ENCODE data around the gene WWC2. TPM values are rescaled to one million over a fixed set of nuclear protein-coding genes. Genes with fewer than 3 reads are reported as not detected.

Gene WWC2
- total and polyA plus RNA-seq, 2 donors (not counting 3 experiments of a cell fraction or from before 2014, with no cell fraction given): 12.9 to 52.2 TPM

GRCh38 chr4:183059797-183060196 is 39.3 kb upstream of the WWC2 start:
- Histone ChIP-seq H3K4me1 (ENCODE audit: control insufficient read depth, extremely low read depth, insufficient read depth, low read length) (no peaks in the 10 kb centered on the region), H3K9me1 (replicated peaks; ENCODE audit: control insufficient read depth, extremely low read depth, insufficient read depth, low read length) (no peaks in the 10 kb centered on the region), H3K27ac (ENCODE audit: insufficient read depth, low read depth, low read length) (no peak overlapping the region), H3K27me3 (ENCODE audit: control insufficient read depth in 2 of 2, insufficient read depth in 2 of 2, low read length in 2 of 2) (peaks cover 8 to 9% of the 10 kb centered on the region in 2 experiments), H3K4me3 (replicated peaks in 1 of 3; ENCODE audit: insufficient read depth in 1 of 3, low read depth in 1 of 3, low read length in 3 of 3) (no peak overlapping the region), H4K20me1 (replicated peaks; ENCODE audit: control insufficient read depth, extremely low read depth, insufficient read depth, low read length) (no peaks in the 10 kb centered on the region), H3K9ac (replicated peaks; ENCODE audit: extremely low read depth, insufficient read depth, low read length) (no peak overlapping the region), H3K36me3 (ENCODE audit: control insufficient read depth in 2 of 2, extremely low read depth in 1 of 2, insufficient read depth in 2 of 2, low read length in 2 of 2) (no peaks in the 10 kb centered on the region), H3K4me2 (ENCODE audit: insufficient read depth, low read length) (no peak overlapping the region), H2AFZ (ENCODE audit: low read depth, low read length) (no peak overlapping the region), H3K9me3 (replicated peaks; ENCODE audit: control insufficient read depth, insufficient read depth, low read length) (no peaks in the 10 kb centered on the region), H3K79me2 (ENCODE audit: control insufficient read depth, insufficient read depth, low read length) (no peaks in the 10 kb centered on the region)
- dilution Hi-C loops (cut with MboI; ENCODE audit: extremely low pct_ligation_motif_present, low sequenced_read_pairs): no loop called here
- TF ChIP-seq FOS (IDR thresholded peaks at IDR 0.05; ENCODE audit: borderline replicate concordance, insufficient read depth, low read length) (no peak), GATA2 (IDR thresholded peaks at IDR 0.05; ENCODE audit: insufficient read depth, insufficient read length, low read depth, low read length) (no peak)
- TF ChIP-seq, protein P1, sequence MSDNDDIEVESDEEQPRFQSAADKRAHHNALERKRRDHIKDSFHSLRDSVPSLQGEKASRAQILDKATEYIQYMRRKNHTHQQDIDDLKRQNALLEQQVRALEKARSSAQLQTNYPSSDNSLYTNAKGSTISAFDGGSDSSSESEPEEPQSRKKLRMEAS (IDR thresholded peaks at IDR 0.05; ENCODE audit: insufficient read depth, insufficient read length): no peak
- no TSS peak for BruUV-seq (replicated peaks)
- DNase-seq (ENCODE audit: low read depth, low spot score) (no peak), FAIRE-seq (no peak)
- ChIA-PET CTCF (no interaction called here), POLR2A (no interaction called here)
- intact Hi-C loops (cut with micrococcal nuclease): no loop called here

- no TSS peak for BruUV-seq (replicated peaks)
- H4K20me1 ChIP-seq (replicated peaks; ENCODE audit: control insufficient read depth, extremely low read depth, insufficient read depth, low read length): no peaks in the 10 kb centered on the region
- intact Hi-C loops (cut with micrococcal nuclease): no loop called here
- no peak overlapping the region for H3K27ac ChIP-seq (ENCODE audit: insufficient read depth, low read depth, low read length)
- peaks cover 5 to 10% of the 10 kb centered on the region in 2 experiments for H3K27me3 ChIP-seq (ENCODE audit: control insufficient read depth in 2 of 2, insufficient read depth in 2 of 2, low read length in 2 of 2)
- no peaks in the 10 kb centered on the region for H3K4me1 ChIP-seq (ENCODE audit: control insufficient read depth, extremely low read depth, insufficient read depth, low read length)
- FAIRE-seq: no peak
- H3K4me2 ChIP-seq (ENCODE audit: insufficient read depth, low read length): no peak overlapping the region
- H3K9me1 ChIP-seq (replicated peaks; ENCODE audit: control insufficient read depth, extremely low read depth, insufficient read depth, low read length): no peaks in the 10 kb centered on the region
- H3K9ac ChIP-seq (replicated peaks; ENCODE audit: extremely low read depth, insufficient read depth, low read length): no peak overlapping the region
- POLR2A ChIA-PET: no interaction called here
- no peak for DNase-seq (ENCODE audit: low read depth, low spot score)
- no peaks in the 10 kb centered on the region for H3K36me3 ChIP-seq (ENCODE audit: control insufficient read depth in 2 of 2, extremely low read depth in 1 of 2, insufficient read depth in 2 of 2, low read length in 2 of 2)
- TF ChIP-seq, protein P1 (IDR thresholded peaks at IDR 0.05; ENCODE audit: insufficient read depth, insufficient read length): no peak
- no peak for TF ChIP-seq GATA2 (IDR thresholded peaks at IDR 0.05; ENCODE audit: insufficient read depth, insufficient read length, low read depth, low read length)
- TF ChIP-seq POLR2AphosphoS5 (IDR thresholded peaks at IDR 0.05; ENCODE audit: insufficient read depth, low read depth, low read length): no peak
- no peak for TF ChIP-seq FOS (IDR thresholded peaks at IDR 0.05; ENCODE audit: borderline replicate concordance, insufficient read depth, low read length)
- CTCF ChIA-PET: interaction anchor here (1.9 to 2.5 kb wide), 2 partner anchors 131 to 194 kb away, joined by 6 to 13 read pairs; no protein-coding TSS in a partner anchor
- H3K4me3 ChIP-seq (replicated peaks in 1 of 3; ENCODE audit: insufficient read depth in 1 of 3, low read depth in 1 of 3, low read length in 3 of 3): no peak overlapping the region
- H2AFZ ChIP-seq (ENCODE audit: low read depth, low read length): no peak overlapping the region
- H3K79me2 ChIP-seq (ENCODE audit: control insufficient read depth, insufficient read depth, low read length): no peaks in the 10 kb centered on the region
- H3K9me3 ChIP-seq (replicated peaks; ENCODE audit: control insufficient read depth, insufficient read depth, low read length): no peaks in the 10 kb centered on the region
- dilution Hi-C loops (cut with MboI; ENCODE audit: extremely low pct_ligation_motif_present, low sequenced_read_pairs): no loop called here
Measured at GRCh38 chr4:183068502-183068901, 30.6 kb upstream of the WWC2 start.

Measured in endothelial cell of umbilical vein (primary cell).